HepG2 (cell line): ENCODE measurements around the gene AGAP1. TPM values are rescaled to one million over a fixed set of nuclear protein-coding genes. Genes with fewer than 3 reads are reported as not detected.

ENCODE experiments used
- CBX1 ChIP-seq: IDR thresholded peaks from one replicate; pipeline ENCODE4 v1.6.1; 2016; ENCODE audit warnings: antibody characterized with exemption, low read depth
- CREB3 ChIP-seq: sonication (generic); formaldehyde crosslinking; IDR thresholded peaks from 2 replicates; pipeline ENCODE4 v1.5.0; 2020; ENCODE audit warnings: missing genetic modification reagents
- DZIP1 ChIP-seq: sonication (generic); formaldehyde crosslinking; IDR thresholded peaks from 2 replicates; pipeline ENCODE4 v1.5.0; 2020; ENCODE audit warnings: mild to moderate bottlenecking, missing genetic modification reagents
- GLMP ChIP-seq: sonication (generic); formaldehyde crosslinking; IDR thresholded peaks from 2 replicates; pipeline ENCODE4 v1.9.0; 2021; ENCODE audit warnings: missing genetic modification reagents, mild to moderate bottlenecking, borderline replicate concordance
- GZF1 ChIP-seq: sonication (generic); formaldehyde crosslinking; IDR thresholded peaks from 2 replicates; pipeline ENCODE4 v1.5.1; 2020; ENCODE audit warnings: mild to moderate bottlenecking, missing genetic modification reagents
- HDAC2 ChIP-seq: sonication (generic); formaldehyde crosslinking; IDR thresholded peaks from 2 replicates; pipeline ENCODE4 v1.4.0; 2020; ENCODE audit warnings: missing genetic modification reagents
- HOXA3 ChIP-seq: sonication (generic); formaldehyde crosslinking; IDR thresholded peaks from 2 replicates; pipeline ENCODE4 v1.5.0; 2020; ENCODE audit warnings: missing genetic modification reagents
- LCORL ChIP-seq, 2 experiments: fragments of 450-650 bp in 1 of 2; sonication (generic) in 1 of 2; formaldehyde crosslinking in 1 of 2; IDR thresholded peaks; 2 replicates each; pipeline versions ENCODE4 v1.5.0 to v1.6.1; 2017 to 2020; ENCODE audit warnings: antibody characterized with exemption in 1 of 2, missing genetic modification reagents in 1 of 2
- MATR3 ChIP-seq: sonication (generic); formaldehyde crosslinking; IDR thresholded peaks from 2 replicates; pipeline ENCODE4 v1.4.0; 2020; ENCODE audit warnings: missing genetic modification reagents
- MIER2 ChIP-seq: IDR thresholded peaks from 2 replicates; pipeline ENCODE4 v1.6.1; 2016; ENCODE audit warnings: missing biosample characterization, missing genetic modification reagents
- PPARG ChIP-seq: conservative IDR thresholded peaks from 2 replicates; pipeline ENCODE4 v1.6.1; 2016; ENCODE audit warnings: missing biosample characterization, missing genetic modification reagents
- SP4 ChIP-seq: sonication (generic); formaldehyde crosslinking; IDR thresholded peaks from 2 replicates; pipeline ENCODE4 v1.8.1; 2023; ENCODE audit warnings: mild to moderate bottlenecking, missing genetic modification reagents
- STAT5B ChIP-seq: sonication (generic); formaldehyde crosslinking; IDR thresholded peaks from 2 replicates; pipeline ENCODE4 v1.4.0; 2020; ENCODE audit warnings: missing genetic modification reagents
- XBP1 ChIP-seq: sonication (generic); formaldehyde crosslinking; IDR thresholded peaks from 2 replicates; pipeline ENCODE4 v1.5.0; 2020; ENCODE audit warnings: missing genetic modification reagents
- ZFP36L1 ChIP-seq: sonication (generic); formaldehyde crosslinking; IDR thresholded peaks from 2 replicates; pipeline ENCODE4 v1.8.0; 2022; ENCODE audit warnings: mild to moderate bottlenecking, missing genetic modification reagents, moderate library complexity
- ZHX2 ChIP-seq, 2 experiments: sonication (generic) in 1 of 2; formaldehyde crosslinking in 1 of 2; IDR thresholded peaks; 2 replicates each; pipeline versions ENCODE4 v1.6.1 to v1.9.0; 2014 to 2022; ENCODE audit warnings: antibody characterized with exemption in 1 of 2, borderline replicate concordance in 1 of 2, inconsistent platforms in 1 of 2, low read depth in 1 of 2, missing genetic modification reagents in 1 of 2
- ZNF121 ChIP-seq: sonication (generic); formaldehyde crosslinking; IDR thresholded peaks from 2 replicates; pipeline ENCODE4 v1.5.0; 2020; ENCODE audit warnings: mild to moderate bottlenecking, missing genetic modification reagents
- ZNF558 ChIP-seq: sonication (generic); formaldehyde crosslinking; IDR thresholded peaks from 2 replicates; pipeline ENCODE4 v1.9.0; 2022; ENCODE audit warnings: mild to moderate bottlenecking, missing genetic modification reagents, borderline replicate concordance
- ZNF589 ChIP-seq: sonication (generic); formaldehyde crosslinking; conservative IDR thresholded peaks from 2 replicates; pipeline ENCODE4 v1.8.0; 2022; ENCODE audit warnings: mild to moderate bottlenecking, moderate library complexity, missing genetic modification reagents
- ZNF605 ChIP-seq: sonication (generic); formaldehyde crosslinking; IDR thresholded peaks from 2 replicates; pipeline ENCODE4 v1.8.0; 2022; ENCODE audit warnings: mild to moderate bottlenecking, missing genetic modification reagents
- ZNF792 ChIP-seq: IDR thresholded peaks from 2 replicates; pipeline ENCODE4 v1.6.1; 2016
- polyA plus RNA-seq, 8 experiments: library from polyadenylated mRNA; depleted of rRNA in 3 of 8; stranded (reverse) in 7 of 8; unstranded in 1 of 8; fragments of >200 nt; fragmentation: Illumina TruSeq in 4 of 8; extraction: Trizol in 4 of 8; gene quantifications; 2 replicates each; pipeline versions ENCODE4 v1.2.1 to v1.2.3, GENCODE V29; 2011 to 2016; ENCODE audit warnings: low read depth in 4 of 8, missing spikeins in 1 of 8, mixed read lengths in 1 of 8; ENCODE audit not compliant: insufficient read depth in 1 of 8
- total RNA-seq, 5 experiments: library from RNA; depleted of rRNA; stranded (reverse); fragments of >200 nt; fragmentation: Illumina TruSeq; extraction: Trizol; gene quantifications; 2 replicates each; pipeline ENCODE4 v1.2.3, GENCODE V29; 2016; ENCODE audit warnings: low read depth in 1 of 5

The AGAP1 gene
- total and polyA plus RNA-seq, 2 of the 13 experiments (the other 11 are each of a cell fraction or from before 2014, with no cell fraction given) = 21.2 to 32.7 TPM

GRCh38 chr2:236008857-236009256, 515.0 kb downstream of the AGAP1 start (continued):
- TF ChIP-seq ZHX2 (IDR thresholded peaks at IDR 0.05; ENCODE audit: low read depth) = 0 out of 2 replicates have a peak, but pooled peaks have one; percentile 47
- no peak for TF ChIP-seq ZHX2 (CRISPR knock-in tag; IDR thresholded peaks at IDR 0.05; ENCODE audit: borderline replicate concordance)
- TF ChIP-seq HDAC2 (CRISPR knock-in tag) = 0 out of 2 replicates have a peak, but pooled peaks have one; percentile 25
- TF ChIP-seq HOXA3 (CRISPR knock-in tag) = peak; percentile 65
- TF ChIP-seq ZNF605 = 0 out of 2 replicates have a peak, but pooled peaks have one; percentile 28
- TF ChIP-seq STAT5B (CRISPR knock-in tag) = no peak
- no peak for TF ChIP-seq ZNF589 (CRISPR knock-in tag)
- TF ChIP-seq ZFP36L1 = no peak
- no peak for TF ChIP-seq MIER2 (CRISPR knock-in tag)
- no peak for TF ChIP-seq MATR3 (CRISPR knock-in tag)
- no peak for TF ChIP-seq SP4
- TF ChIP-seq ZNF558 (CRISPR knock-in tag) = no peak
- TF ChIP-seq CBX1 = no peak
- TF ChIP-seq GLMP (CRISPR knock-in tag) = no peak
- TF ChIP-seq ZNF121 (CRISPR knock-in tag) = no peak
- no peak for TF ChIP-seq ZNF792 (CRISPR knock-in tag)
- no peak for TF ChIP-seq DZIP1 (CRISPR knock-in tag)
- TF ChIP-seq CREB3 (CRISPR knock-in tag) = no peak
- no peak for TF ChIP-seq LCORL (IDR thresholded peaks at IDR 0.05)
- no peak for TF ChIP-seq LCORL (CRISPR knock-in tag; IDR thresholded peaks at IDR 0.05)
- no peak for TF ChIP-seq XBP1 (CRISPR knock-in tag)
- no peak for TF ChIP-seq PPARG (CRISPR knock-in tag)
- no peak for TF ChIP-seq GZF1 (CRISPR knock-in tag)
